Measurements from ENCODE around the gene TLCD5.

DNA sequence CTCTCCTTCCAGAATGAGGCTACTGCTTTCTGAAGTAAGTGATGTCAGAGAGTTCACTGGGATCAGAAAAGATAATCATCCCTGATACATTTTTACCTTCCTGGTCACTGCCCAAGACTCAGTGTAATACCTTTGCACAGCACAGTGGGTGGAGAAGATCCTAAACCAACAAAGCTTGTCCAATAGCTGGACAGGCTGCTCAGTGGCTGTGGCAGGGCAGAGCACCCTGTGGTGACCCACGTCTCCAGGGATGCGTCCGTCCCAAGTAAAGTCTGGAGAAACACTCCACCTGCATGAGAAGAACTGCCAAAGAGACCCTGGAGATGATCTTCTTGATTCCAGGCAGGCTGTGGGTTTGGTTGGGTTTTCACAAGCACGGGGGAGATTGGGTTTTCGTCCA lies 31.0 kb upstream of the TLCD5 start:
- no peak for TF ChIP-seq CTCF (IDR thresholded peaks at IDR 0.05)
- no peak for TF ChIP-seq POLR2A (IDR thresholded peaks at IDR 0.05)
